ENCODE data around the gene TDRD12.
"Not testable (repeated sequence)": the region's sequence is repeated elsewhere in the genome, so short reads cannot be mapped to it uniquely, and the experiment has no call there.

The TDRD12 gene

DNA sequence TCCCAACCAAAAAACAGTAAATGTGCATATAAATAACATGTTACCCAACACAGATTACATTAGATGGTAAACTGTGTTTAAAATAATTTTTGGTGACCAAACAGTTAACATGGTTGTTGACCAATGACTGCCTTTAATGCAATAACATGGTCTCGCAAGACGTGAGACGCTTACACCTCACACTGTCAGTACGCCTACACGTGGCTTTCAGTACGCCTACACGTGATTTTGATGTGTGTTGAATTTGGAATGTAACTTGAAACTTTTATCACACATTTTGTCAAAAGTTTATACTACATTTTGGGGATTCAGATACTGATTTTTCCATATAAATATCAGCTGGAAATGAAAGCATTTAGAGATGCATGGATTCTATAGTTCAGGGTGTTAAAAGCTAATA lies 118.0 kb downstream of the TDRD12 start:
- H3K27ac ChIP-seq, result no peak overlapping the region
- H3K4me3 ChIP-seq (ENCODE audit: low read depth in 1 of 2, low read length in 1 of 2), result no peak overlapping the region
- H3K36me3 ChIP-seq, result no peaks in the 10 kb centered on the region
- TF ChIP-seq, protein P1, sequence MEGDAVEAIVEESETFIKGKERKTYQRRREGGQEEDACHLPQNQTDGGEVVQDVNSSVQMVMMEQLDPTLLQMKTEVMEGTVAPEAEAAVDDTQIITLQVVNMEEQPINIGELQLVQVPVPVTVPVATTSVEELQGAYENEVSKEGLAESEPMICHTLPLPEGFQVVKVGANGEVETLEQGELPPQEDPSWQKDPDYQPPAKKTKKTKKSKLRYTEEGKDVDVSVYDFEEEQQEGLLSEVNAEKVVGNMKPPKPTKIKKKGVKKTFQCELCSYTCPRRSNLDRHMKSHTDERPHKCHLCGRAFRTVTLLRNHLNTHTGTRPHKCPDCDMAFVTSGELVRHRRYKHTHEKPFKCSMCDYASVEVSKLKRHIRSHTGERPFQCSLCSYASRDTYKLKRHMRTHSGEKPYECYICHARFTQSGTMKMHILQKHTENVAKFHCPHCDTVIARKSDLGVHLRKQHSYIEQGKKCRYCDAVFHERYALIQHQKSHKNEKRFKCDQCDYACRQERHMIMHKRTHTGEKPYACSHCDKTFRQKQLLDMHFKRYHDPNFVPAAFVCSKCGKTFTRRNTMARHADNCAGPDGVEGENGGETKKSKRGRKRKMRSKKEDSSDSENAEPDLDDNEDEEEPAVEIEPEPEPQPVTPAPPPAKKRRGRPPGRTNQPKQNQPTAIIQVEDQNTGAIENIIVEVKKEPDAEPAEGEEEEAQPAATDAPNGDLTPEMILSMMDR (IDR thresholded peaks at IDR 0.05), result no peak
- H3K9me3 ChIP-seq, result no peaks in the 10 kb centered on the region
- H3K27me3 ChIP-seq, result no peaks in the 10 kb centered on the region
- H3K4me1 ChIP-seq (ENCODE audit: control insufficient read depth in 1 of 2, insufficient read depth in 1 of 2, low read depth in 1 of 2, low read length in 1 of 2), result no peaks in the 10 kb centered on the region

DNA sequence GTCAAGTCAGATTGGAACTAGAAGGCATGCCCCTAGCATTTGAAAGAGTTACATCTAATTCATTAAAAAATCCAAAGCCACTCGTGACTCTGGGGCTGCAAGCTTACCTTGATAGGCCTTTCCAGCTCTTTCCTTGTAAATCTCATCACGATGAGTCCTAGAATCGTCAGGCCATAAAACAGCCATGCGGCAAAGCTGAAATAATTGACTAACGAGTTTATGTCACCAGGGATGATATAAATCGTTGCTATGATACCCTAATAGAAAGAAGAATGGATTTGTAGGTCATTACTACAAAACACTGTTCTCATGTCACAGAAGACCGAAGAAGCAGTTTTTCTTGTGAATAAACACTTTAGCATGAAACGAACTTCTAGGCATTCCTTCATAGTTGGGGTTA lies 122.5 kb downstream of the TDRD12 start:
- H3K36me3 ChIP-seq, result no peaks in the 10 kb centered on the region
- H3K9me3 ChIP-seq, result no peaks in the 10 kb centered on the region
- no peaks in the 10 kb centered on the region for H3K27me3 ChIP-seq
- no peak overlapping the region for H3K4me3 ChIP-seq (ENCODE audit: low read depth in 1 of 2, low read length in 1 of 2)
- H3K27ac ChIP-seq, result no peak overlapping the region
- TF ChIP-seq, protein P1 (IDR thresholded peaks at IDR 0.05), result no peak
- H3K4me1 ChIP-seq (ENCODE audit: control insufficient read depth in 1 of 2, insufficient read depth in 1 of 2, low read depth in 1 of 2, low read length in 1 of 2), result no peaks in the 10 kb centered on the region

DNA sequence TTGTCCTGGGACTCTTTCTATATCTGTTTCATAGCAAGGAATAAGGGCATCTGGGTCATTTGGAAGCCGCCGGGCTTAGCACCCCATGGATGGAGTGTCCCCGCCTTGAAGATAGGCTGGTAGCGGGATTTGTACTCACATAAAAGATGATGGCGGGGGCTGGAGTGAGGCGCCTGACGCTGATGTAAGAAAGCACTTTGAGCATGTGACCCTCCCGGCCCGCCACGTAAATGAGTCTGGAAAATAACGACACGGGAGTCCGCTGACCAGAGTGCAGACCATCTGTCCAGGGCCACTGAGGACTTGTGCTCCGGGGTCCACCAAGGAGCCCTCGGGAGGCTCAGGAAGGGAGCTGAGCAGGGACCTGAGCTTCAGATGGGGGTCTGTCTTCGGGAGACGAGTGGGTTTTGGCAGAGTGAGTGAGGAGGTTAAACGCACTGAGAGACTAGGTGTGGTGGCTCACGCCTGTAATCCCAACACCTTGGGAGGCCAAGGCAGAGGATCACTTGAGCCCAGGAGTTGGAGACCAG lies 124.2 kb downstream of the TDRD12 start:
- H3K4me3 ChIP-seq (ENCODE audit: low read depth in 1 of 2, low read length in 1 of 2), result no peak overlapping the region
- H3K36me3 ChIP-seq, result no peaks in the 10 kb centered on the region
- H3K4me1 ChIP-seq (ENCODE audit: control insufficient read depth in 1 of 2, insufficient read depth in 1 of 2, low read depth in 1 of 2, low read length in 1 of 2), result no peaks in the 10 kb centered on the region
- H3K27ac ChIP-seq, result no peak overlapping the region
- H3K9me3 ChIP-seq, result no peaks in the 10 kb centered on the region
- TF ChIP-seq, protein P1 (IDR thresholded peaks at IDR 0.05), result no peak
- no peaks in the 10 kb centered on the region for H3K27me3 ChIP-seq

DNA sequence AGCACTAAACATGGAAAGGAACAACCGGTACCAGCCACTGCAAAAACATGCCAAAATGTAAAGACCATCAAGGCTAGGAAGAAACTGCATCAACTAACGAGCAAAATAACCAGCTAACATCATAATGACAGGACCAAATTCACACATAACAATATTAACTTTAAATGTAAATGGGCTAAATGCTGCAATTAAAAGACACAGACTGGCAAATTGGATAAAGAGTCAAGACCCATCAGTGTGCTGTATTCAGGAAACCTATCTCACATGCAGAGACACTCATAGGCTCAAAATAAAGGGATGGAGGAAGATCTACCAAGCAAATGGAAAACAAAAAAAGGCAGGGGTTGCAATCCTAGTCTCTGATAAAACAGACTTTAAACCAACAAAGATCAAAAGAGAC lies 128.5 kb downstream of the TDRD12 start:
- not testable (repeated sequence) for H3K36me3 ChIP-seq; H3K27me3 ChIP-seq; H3K9me3 ChIP-seq; H3K4me3 ChIP-seq (ENCODE audit: low read depth in 1 of 2, low read length in 1 of 2); H3K27ac ChIP-seq; H3K4me1 ChIP-seq (ENCODE audit: control insufficient read depth in 1 of 2, insufficient read depth in 1 of 2, low read depth in 1 of 2, low read length in 1 of 2)

DNA sequence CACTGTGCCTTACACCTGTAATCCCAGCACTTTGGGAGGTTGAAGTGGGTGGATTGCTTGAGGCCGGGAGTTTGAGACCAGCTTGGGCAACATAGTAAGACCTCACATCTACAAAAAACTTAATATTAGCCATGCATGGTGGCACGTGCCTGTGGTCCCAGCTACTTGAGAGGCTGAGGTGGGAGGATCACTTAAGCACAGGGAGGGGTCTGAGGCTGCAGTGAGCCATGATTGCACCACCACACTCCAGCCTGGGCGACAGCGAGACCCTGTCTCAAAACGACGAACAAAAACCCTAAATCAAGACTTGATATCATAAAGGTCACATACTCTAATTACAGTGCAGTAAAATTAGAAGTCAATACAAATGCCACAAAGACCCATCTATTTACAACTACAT lies 132.6 kb downstream of the TDRD12 start:
- Histone ChIP-seq H3K36me3 (no peaks in the 10 kb centered on the region), H3K4me3 (ENCODE audit: low read depth in 1 of 2, low read length in 1 of 2) (no peak overlapping the region), H3K27ac (no peak overlapping the region), H3K27me3 (no peaks in the 10 kb centered on the region), H3K4me1 (ENCODE audit: control insufficient read depth in 1 of 2, insufficient read depth in 1 of 2, low read depth in 1 of 2, low read length in 1 of 2) (no peaks in the 10 kb centered on the region), H3K9me3 (no peaks in the 10 kb centered on the region)
- TF ChIP-seq, protein P1 (IDR thresholded peaks at IDR 0.05), result no peak

DNA sequence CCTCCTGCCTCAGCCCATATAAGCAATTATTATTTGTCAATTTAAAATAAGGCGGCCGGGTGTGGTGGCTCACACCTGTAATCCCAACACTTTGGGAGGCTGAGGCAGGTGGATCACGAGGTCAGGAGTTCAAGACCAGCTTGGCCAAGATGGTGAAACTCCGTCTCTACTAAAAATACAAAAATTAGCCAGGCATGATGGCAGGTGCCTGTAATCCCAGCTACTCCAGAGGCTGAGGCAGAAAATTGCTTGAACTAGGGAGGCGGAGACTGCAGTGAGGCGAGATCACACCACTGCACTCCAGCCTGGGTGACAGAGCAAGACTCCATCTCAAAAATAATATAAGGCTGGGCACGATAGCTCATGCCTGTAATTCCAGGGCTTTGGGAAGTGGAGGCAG lies 137.3 kb downstream of the TDRD12 start:
- not testable (repeated sequence) for H3K36me3 ChIP-seq; H3K9me3 ChIP-seq; H3K4me1 ChIP-seq (ENCODE audit: control insufficient read depth in 1 of 2, insufficient read depth in 1 of 2, low read depth in 1 of 2, low read length in 1 of 2); H3K27ac ChIP-seq; H3K4me3 ChIP-seq (ENCODE audit: low read depth in 1 of 2, low read length in 1 of 2); H3K27me3 ChIP-seq

DNA sequence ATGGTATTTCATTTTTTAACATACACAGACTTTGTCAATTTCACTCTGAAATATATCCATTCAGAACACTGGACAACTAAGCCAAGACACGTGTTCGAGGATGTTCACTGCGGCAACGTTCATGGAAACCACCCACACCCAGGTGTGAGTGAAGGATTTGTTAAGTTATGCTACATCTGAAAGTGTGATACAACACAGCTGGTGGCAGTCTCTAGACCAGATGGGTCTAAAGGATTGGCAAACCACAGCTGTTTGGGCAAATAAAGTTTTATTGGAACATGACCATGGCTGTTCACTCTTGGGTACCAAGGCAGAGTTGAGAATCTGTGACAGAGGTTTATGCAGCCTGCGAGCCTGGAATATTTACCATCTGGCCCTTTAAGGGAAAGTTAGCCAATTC lies 138.0 kb downstream of the TDRD12 start:
- Histone ChIP-seq H3K36me3 (no peaks in the 10 kb centered on the region), H3K27ac (no peak overlapping the region), H3K27me3 (no peaks in the 10 kb centered on the region), H3K9me3 (no peaks in the 10 kb centered on the region), H3K4me1 (ENCODE audit: control insufficient read depth in 1 of 2, insufficient read depth in 1 of 2, low read depth in 1 of 2, low read length in 1 of 2) (no peaks in the 10 kb centered on the region), H3K4me3 (ENCODE audit: low read depth in 1 of 2, low read length in 1 of 2) (no peak overlapping the region)
- TF ChIP-seq, protein P1 (IDR thresholded peaks at IDR 0.05), result no peak
